BLaER1 treated with 17β-estradiol and CSF1 and Interleukin-3, amounts not matched to agents 10 nM and 100 nM (cell line): Measurements from ENCODE around the gene GRK4.

Experiments used
- H3K27ac ChIP-seq, 11 experiments: shearing (Covaris generic); formaldehyde crosslinking; 2 replicates each; pipeline ENCODE4 v1.8.1; 2022
- H3K27me3 ChIP-seq, 11 experiments: shearing (Covaris generic); formaldehyde crosslinking; 2 replicates each; pipeline ENCODE4 v1.8.1; 2022
- H3K36me3 ChIP-seq, 11 experiments: shearing (Covaris generic); formaldehyde crosslinking; 2 replicates each; pipeline ENCODE4 v1.8.1; 2022
- H3K4me1 ChIP-seq, 10 experiments: shearing (Covaris generic); formaldehyde crosslinking; 2 replicates each; pipeline ENCODE4 v1.8.1; 2022
- H3K4me2 ChIP-seq, 11 experiments: shearing (Covaris generic); formaldehyde crosslinking; 2 replicates each; pipeline ENCODE4 v1.8.1; 2022
- H3K4me3 ChIP-seq, 10 experiments: shearing (Covaris generic); formaldehyde crosslinking; 2 replicates each; pipeline ENCODE4 v1.8.1; 2022
- H3K9ac ChIP-seq, 11 experiments: shearing (Covaris generic); formaldehyde crosslinking; 2 replicates each; pipeline ENCODE4 v1.8.1; 2022
- H3K9me3 ChIP-seq, 11 experiments: shearing (Covaris generic); formaldehyde crosslinking; replicated peaks in 1 of 11; 2 replicates each; pipeline ENCODE4 v1.8.1; 2022
- H4K20me1 ChIP-seq, 11 experiments: shearing (Covaris generic); formaldehyde crosslinking; 2 replicates each; pipeline ENCODE4 v1.8.1; 2022
- Cebpa-rat ChIP-seq, 11 experiments: shearing (Covaris generic); IDR thresholded peaks; 2 replicates each; pipeline ENCODE4 v1.8.1; 2022

The GRK4 gene

DNA sequence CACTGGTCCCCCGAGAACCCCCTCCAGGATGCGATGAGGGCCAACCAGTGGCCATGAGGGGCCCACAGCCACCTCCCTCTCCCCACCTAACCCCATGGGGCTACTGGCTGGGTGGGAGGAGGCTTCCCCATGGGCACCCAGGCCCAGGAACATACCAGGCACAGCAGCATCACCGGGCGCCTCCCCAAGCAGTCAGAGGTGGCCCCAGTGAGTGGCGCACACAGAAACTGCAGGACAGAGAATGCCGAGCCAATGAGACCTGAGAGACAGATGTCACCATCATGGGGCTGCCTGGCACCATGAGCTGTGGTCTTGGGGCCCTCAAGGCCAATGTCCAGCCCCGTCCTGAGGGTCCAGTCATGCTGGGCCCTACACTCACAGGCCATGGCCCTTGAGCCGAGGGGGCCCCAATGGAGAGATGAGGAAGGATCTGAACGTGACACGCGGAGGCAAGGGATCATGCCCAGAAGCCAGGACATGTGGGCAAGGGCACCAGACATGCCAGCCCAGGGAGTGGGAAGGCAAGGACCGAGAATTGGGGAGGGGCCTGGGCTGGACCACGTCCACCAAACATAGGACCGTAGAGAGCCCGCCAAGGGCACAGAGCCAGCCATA lies 30.3 kb upstream of the GRK4 start:
- no peaks in the 10 kb centered on the region for H3K9me3 ChIP-seq
- peak overlapping the region; percentile 34 to 90 (median 83); a peak in 21 of 22 replicates for H3K27ac ChIP-seq
- peaks cover 69 to 90% (median 84%) of the 10 kb centered on the region in 10 experiments for H3K4me1 ChIP-seq
- peak overlapping the region; percentile 87 to 99 (median 98) for H3K4me2 ChIP-seq
- peaks cover 29 to 87% (median 59%) of the 10 kb centered on the region in 11 experiments; a peak in 21 of 22 replicates for H4K20me1 ChIP-seq
- peak overlapping the region; percentile 69 to 88 (median 84); a peak in 21 of 22 replicates for H3K9ac ChIP-seq
- H3K27me3 ChIP-seq: no peaks in the 10 kb centered on the region
- TF ChIP-seq Cebpa-rat (IDR thresholded peaks at IDR 0.05): no peak
- H3K4me3 ChIP-seq: peak overlapping the region; percentile 59 to 79 (median 72)
- H3K36me3 ChIP-seq: peaks cover 35 to 55% (median 47%) of the 10 kb centered on the region in 11 experiments

DNA sequence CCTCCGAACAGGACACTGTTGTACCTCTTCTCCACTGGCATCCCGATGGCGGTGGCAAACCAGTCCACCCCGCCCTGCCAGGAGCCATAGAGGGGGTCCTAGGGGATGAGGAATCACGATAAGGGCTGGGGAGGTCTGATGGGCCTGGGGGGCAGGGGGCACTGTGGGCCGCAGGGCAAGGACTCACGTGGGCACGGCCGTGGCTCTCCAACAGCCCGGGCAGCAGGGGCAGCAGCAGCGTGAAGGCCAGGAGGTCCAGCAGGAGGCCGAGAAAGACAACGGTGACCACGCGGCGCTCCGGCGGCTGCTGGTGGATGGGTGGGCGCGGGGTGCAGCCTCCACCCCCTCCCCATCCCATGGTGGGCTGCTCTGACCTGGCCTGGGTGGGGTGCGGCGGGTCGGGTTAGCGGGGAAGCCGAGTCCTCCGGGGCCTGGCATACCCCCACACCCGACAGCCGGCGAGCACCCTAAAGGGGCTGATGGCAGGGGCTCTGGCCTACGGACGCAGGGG lies 29.8 kb upstream of the GRK4 start:
- H3K9me3 ChIP-seq: no peaks in the 10 kb centered on the region
- H3K36me3 ChIP-seq: peaks cover 35 to 55% (median 47%) of the 10 kb centered on the region in 11 experiments
- H3K27me3 ChIP-seq: no peaks in the 10 kb centered on the region
- peak overlapping the region; percentile 87 to 99 (median 98) for H3K4me2 ChIP-seq
- peak overlapping the region; percentile 69 to 88 (median 84) for H3K9ac ChIP-seq
- H3K4me1 ChIP-seq: peaks cover 69 to 89% (median 82%) of the 10 kb centered on the region in 10 experiments
- peaks cover 28 to 87% (median 61%) of the 10 kb centered on the region in 11 experiments; a peak in 21 of 22 replicates for H4K20me1 ChIP-seq
- peak overlapping the region; percentile 59 to 79 (median 72) for H3K4me3 ChIP-seq
- H3K27ac ChIP-seq: peak overlapping the region in 10 of 11 experiments; percentile 60 to 90 (median 84); a peak in 21 of 22 replicates
- no peak for TF ChIP-seq Cebpa-rat (IDR thresholded peaks at IDR 0.05)

DNA sequence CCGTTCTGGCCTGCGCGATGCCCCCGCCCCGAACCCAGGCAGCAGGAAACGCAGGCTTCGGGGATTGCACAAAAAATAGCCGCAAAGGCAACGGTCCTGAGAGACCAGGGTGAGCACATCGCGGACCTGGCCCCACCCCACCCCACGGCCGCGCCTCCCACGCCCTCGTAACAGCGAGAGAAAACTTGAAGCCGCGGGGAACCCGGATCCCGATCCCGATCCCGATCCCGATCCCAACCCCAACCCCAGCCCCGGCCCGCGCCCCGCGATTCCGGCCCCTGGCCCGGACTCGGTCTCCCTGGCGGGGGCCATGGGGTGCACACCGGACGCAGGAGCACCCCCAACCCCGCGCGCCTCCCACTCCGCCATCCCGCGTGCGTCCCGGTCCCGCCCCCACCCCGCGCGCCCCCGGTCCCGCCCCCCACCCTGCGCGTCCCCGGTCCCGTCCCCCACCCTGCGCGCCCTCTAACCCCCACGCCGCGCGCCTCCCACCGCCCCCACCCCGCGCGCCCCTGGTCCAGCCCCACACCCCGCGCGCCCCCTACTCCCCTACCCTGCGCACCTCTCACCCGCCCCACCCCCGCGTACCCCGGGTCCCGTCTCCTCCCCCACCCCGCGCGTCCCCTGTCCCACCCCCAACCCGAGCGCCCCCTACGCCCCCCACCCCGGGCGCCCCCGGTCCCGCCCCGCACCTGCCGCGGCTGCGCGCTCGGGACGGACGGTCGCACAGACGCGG lies 29.1 kb upstream of the GRK4 start:
- peak overlapping the region; percentile 69 to 95 (median 88) for H3K9ac ChIP-seq
- peak overlapping the region in 10 of 11 experiments; percentile 60 to 94 (median 86); a peak in 21 of 22 replicates for H3K27ac ChIP-seq
- TF ChIP-seq Cebpa-rat (IDR thresholded peaks at IDR 0.05): peak in 5 of 11 experiments; percentile 27 to 65 (median 45); a peak in 6 of 22 replicates
- peak overlapping the region; percentile 72 to 97 (median 90) for H3K4me3 ChIP-seq
- H3K4me2 ChIP-seq: peak overlapping the region; percentile 96 to 99 (median 98)
- H3K27me3 ChIP-seq: no peaks in the 10 kb centered on the region
- no peaks in the 10 kb centered on the region for H3K9me3 ChIP-seq
- peaks cover 25 to 87% (median 65%) of the 10 kb centered on the region in 11 experiments; a peak in 21 of 22 replicates for H4K20me1 ChIP-seq
- H3K36me3 ChIP-seq: peaks cover 35 to 55% (median 47%) of the 10 kb centered on the region in 11 experiments
- peaks cover 69 to 85% (median 78%) of the 10 kb centered on the region in 10 experiments for H3K4me1 ChIP-seq

DNA sequence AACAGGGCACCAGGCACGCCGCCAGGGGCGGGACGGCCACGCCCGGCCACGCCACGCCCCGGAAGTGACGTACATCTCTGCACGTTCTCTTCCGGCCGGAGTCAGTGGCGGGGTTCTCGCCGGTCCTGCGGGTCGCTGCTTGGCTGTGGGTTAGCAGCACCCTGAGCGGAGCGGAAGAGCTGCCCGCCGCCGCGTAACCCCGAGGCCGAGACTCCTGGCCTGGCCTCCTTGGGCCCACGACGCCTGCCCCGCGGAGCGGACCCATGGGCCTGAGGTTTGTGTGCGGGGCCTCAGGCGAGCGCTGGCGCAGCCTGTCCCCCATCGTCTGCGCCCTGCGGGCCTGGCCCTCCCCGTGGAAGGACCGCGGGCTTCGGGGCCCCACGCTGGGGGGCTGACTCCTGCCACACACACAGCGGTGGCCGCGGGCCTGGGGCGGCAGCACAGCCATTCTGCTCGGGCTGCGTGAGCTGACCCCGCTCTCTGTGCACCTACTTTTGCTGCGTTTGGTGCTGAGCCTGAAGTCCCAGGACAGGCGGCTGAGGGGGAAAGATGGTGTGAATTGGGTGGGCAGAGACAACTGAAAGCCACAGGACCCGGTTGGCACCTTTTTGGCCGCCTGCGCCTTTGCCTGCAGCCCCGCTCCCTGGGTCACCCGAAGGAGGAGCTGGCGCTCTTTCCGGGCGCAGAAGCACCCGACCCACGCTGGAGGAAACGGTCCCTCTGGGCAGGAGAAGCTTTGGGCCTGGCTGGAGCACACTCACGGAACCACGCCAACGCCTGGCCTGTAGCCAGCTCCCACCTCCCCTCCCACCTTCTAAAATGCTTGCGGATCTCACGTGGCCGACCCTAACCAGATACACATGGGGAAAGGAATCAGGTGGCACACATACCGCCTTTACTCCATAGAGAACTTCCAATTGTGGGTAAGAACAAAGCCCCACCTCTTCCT lies 28.3 kb upstream of the GRK4 start:
- Histone ChIP-seq H3K4me3 (peak overlapping the region; percentile 72 to 97 (median 90)), H3K36me3 (peaks cover 35 to 55% (median 47%) of the 10 kb centered on the region in 11 experiments), H4K20me1 (peaks cover 20 to 87% (median 68%) of the 10 kb centered on the region in 11 experiments; a peak in 21 of 22 replicates), H3K27me3 (no peaks in the 10 kb centered on the region), H3K9me3 (no peaks in the 10 kb centered on the region), H3K4me2 (peak overlapping the region; percentile 88 to 99 (median 96)), H3K9ac (peak overlapping the region; percentile 78 to 95 (median 88)), H3K4me1 (peaks cover 60 to 83% (median 70%) of the 10 kb centered on the region in 10 experiments), H3K27ac (peak overlapping the region; percentile 53 to 94 (median 84); a peak in 21 of 22 replicates)
- TF ChIP-seq Cebpa-rat (IDR thresholded peaks at IDR 0.05): no peak

DNA sequence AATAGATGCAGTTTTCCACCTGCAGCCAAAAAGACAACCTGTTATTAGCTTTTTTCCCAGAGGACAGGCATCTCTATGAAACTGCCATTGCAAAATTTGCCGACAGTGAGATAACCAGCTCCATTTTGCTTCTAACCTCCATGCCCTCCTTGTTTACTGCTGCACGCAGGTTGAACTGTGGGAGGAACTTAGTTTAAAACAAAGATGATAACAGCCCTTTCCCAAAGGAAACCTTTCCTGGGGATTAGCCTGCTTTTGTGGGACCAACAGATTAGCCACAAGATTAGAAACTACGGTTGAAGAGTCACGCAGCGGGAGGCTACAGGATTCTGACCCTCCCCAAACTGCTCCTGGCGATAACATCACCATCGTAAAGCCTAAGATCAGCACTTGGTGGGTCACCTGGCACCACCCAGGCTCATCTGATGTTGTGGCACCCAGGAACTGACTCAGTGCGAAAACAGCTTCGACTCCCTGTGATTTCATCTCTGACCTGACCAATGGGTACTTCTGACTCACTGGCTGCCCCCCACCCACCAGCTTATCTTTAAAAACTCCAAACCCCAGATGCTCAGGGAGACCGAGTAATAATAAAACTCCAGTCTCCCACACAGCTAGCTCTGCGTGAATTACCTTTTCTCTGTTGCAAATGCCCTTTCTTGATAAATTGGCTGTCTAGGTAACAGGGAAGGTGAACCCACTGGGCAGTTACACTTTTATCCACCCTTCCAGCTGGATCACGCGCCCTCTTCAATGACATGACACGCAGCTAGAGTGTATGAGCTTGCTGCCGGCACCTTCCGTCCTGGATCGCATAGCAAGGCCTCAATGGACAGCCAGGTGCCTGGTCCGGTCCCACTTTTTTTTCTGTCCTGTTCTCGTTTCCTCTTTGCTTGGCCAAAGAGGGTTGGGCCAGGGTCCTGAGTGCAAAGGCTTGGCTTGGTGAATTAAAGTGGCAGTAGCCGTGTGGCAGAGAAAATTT lies 27.3 kb upstream of the GRK4 start:
- no peaks in the 10 kb centered on the region for H3K9me3 ChIP-seq
- H4K20me1 ChIP-seq: peaks cover 14 to 87% (median 72%) of the 10 kb centered on the region in 11 experiments; a peak in 21 of 22 replicates
- TF ChIP-seq Cebpa-rat (IDR thresholded peaks at IDR 0.05): no peak
- H3K27me3 ChIP-seq: no peaks in the 10 kb centered on the region
- H3K36me3 ChIP-seq: peaks cover 38 to 55% (median 47%) of the 10 kb centered on the region in 11 experiments
- peaks cover 51 to 74% (median 60%) of the 10 kb centered on the region in 10 experiments for H3K4me1 ChIP-seq
- peak overlapping the region in 9 of 11 experiments; percentile 73 to 94 (median 84); a peak in 15 of 22 replicates for H3K27ac ChIP-seq
- peak overlapping the region; percentile 78 to 95 (median 88) for H3K9ac ChIP-seq
- H3K4me3 ChIP-seq: peak overlapping the region; percentile 72 to 97 (median 90)
- peak overlapping the region; percentile 88 to 99 (median 96) for H3K4me2 ChIP-seq

DNA sequence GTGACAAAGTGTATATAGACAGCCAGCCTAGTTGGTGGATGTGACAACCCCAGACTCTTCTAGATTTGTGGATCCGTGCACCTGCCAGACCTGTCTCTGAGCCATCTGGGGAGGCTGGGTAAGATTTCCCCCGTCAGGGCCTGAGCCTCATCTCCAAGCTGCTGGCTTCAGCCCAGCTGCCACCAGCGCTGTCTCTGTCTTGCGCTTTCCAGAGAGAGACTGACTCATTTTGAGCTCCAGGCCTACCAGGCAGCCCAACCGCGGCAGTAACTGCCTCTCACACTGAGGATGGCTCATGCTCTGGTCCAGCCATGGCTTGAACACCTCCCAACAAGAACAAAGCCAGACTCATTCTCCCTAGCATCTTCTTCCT lies 26.6 kb upstream of the GRK4 start:
- Histone ChIP-seq H3K36me3 (peaks cover 45 to 57% (median 51%) of the 10 kb centered on the region in 11 experiments), H3K4me3 (peak overlapping the region in 2 of 10 experiments; percentile 90 to 97; a peak in 3 of 20 replicates), H3K4me1 (peaks cover 44 to 67% (median 53%) of the 10 kb centered on the region in 10 experiments), H3K27me3 (no peaks in the 10 kb centered on the region), H3K9ac (peak overlapping the region in 9 of 11 experiments; percentile 11 to 95 (median 88); a peak in 11 of 22 replicates), H3K4me2 (peak overlapping the region; percentile 88 to 99 (median 96)), H3K27ac (peak overlapping the region in 1 of 11 experiments; percentile 14; a peak in 1 of 22 replicates), H3K9me3 (no peaks in the 10 kb centered on the region), H4K20me1 (peaks cover 14 to 89% (median 73%) of the 10 kb centered on the region in 11 experiments; a peak in 21 of 22 replicates)
- no peak for TF ChIP-seq Cebpa-rat (IDR thresholded peaks at IDR 0.05)
